ENCODE results near the gene ZNF428. TPM values are rescaled to one million over a fixed set of nuclear protein-coding genes. Genes with fewer than 3 reads are reported as not detected.

Gene ZNF428
- total and polyA plus RNA-seq, 2 experiments from 2014 or later = 21.1 to 23.9 TPM

DNA sequence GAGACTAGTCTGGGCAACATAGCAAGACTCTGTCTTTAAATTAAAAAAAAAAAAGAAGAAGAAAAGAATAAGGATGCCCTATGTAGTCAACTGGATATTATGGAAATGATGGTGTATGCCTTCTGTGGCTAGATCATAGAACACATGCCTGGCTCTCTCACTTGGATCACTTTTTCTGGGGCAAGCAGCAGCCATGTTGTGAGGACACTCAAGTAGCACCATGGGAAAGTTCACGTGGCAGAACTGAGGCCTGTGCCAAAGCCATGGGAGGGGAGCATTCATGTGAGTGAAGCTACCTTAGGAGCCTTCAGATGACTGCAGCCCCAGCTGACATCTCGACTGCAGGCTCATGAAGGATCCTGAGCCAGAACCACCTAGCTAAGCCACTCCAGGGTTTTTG is 38.6 kb upstream of the ZNF428 start (continued):
- TF ChIP-seq JUNB (IDR thresholded peaks at IDR 0.05; ENCODE audit: unreplicated experiment) (no peak), STAT1 (IDR thresholded peaks at IDR 0.05; ENCODE audit: unreplicated experiment) (no peak)

DNA sequence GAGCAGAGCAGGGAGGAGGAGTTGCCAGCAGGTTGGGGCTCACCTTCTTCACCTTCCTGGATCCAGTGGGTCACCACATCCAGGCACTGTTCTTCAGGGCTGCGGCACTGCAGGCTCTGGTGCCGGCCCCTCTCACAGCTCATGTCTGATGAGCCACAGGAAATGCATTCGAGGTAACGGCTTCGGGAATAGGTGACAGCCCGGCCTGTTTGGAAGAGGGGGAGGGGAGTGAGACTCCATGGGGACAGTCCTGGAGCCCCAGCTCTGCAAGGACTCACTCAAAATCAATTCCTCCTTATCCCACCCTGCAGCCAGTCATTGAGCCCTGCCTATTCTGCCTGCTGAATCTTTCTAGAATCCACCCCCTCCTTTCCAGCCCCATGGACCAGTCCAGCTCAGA is 37.0 kb upstream of the ZNF428 start:
- H3K27ac ChIP-seq (ENCODE audit: low read depth) = no peak overlapping the region
- no peak for TF ChIP-seq POLR2AphosphoS5 (IDR thresholded peaks at IDR 0.05; ENCODE audit: low read depth)
- no peak for TF ChIP-seq JUNB (IDR thresholded peaks at IDR 0.05; ENCODE audit: unreplicated experiment)
- no peak for TF ChIP-seq ZNF114 (CRISPR knock-in tag; IDR thresholded peaks at IDR 0.05)
- TF ChIP-seq, protein P1, sequence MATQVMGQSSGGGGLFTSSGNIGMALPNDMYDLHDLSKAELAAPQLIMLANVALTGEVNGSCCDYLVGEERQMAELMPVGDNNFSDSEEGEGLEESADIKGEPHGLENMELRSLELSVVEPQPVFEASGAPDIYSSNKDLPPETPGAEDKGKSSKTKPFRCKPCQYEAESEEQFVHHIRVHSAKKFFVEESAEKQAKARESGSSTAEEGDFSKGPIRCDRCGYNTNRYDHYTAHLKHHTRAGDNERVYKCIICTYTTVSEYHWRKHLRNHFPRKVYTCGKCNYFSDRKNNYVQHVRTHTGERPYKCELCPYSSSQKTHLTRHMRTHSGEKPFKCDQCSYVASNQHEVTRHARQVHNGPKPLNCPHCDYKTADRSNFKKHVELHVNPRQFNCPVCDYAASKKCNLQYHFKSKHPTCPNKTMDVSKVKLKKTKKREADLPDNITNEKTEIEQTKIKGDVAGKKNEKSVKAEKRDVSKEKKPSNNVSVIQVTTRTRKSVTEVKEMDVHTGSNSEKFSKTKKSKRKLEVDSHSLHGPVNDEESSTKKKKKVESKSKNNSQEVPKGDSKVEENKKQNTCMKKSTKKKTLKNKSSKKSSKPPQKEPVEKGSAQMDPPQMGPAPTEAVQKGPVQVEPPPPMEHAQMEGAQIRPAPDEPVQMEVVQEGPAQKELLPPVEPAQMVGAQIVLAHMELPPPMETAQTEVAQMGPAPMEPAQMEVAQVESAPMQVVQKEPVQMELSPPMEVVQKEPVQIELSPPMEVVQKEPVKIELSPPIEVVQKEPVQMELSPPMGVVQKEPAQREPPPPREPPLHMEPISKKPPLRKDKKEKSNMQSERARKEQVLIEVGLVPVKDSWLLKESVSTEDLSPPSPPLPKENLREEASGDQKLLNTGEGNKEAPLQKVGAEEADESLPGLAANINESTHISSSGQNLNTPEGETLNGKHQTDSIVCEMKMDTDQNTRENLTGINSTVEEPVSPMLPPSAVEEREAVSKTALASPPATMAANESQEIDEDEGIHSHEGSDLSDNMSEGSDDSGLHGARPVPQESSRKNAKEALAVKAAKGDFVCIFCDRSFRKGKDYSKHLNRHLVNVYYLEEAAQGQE (IDR thresholded peaks at IDR 0.05; ENCODE audit: unreplicated experiment) = no peak
- TF ChIP-seq, protein P2, sequence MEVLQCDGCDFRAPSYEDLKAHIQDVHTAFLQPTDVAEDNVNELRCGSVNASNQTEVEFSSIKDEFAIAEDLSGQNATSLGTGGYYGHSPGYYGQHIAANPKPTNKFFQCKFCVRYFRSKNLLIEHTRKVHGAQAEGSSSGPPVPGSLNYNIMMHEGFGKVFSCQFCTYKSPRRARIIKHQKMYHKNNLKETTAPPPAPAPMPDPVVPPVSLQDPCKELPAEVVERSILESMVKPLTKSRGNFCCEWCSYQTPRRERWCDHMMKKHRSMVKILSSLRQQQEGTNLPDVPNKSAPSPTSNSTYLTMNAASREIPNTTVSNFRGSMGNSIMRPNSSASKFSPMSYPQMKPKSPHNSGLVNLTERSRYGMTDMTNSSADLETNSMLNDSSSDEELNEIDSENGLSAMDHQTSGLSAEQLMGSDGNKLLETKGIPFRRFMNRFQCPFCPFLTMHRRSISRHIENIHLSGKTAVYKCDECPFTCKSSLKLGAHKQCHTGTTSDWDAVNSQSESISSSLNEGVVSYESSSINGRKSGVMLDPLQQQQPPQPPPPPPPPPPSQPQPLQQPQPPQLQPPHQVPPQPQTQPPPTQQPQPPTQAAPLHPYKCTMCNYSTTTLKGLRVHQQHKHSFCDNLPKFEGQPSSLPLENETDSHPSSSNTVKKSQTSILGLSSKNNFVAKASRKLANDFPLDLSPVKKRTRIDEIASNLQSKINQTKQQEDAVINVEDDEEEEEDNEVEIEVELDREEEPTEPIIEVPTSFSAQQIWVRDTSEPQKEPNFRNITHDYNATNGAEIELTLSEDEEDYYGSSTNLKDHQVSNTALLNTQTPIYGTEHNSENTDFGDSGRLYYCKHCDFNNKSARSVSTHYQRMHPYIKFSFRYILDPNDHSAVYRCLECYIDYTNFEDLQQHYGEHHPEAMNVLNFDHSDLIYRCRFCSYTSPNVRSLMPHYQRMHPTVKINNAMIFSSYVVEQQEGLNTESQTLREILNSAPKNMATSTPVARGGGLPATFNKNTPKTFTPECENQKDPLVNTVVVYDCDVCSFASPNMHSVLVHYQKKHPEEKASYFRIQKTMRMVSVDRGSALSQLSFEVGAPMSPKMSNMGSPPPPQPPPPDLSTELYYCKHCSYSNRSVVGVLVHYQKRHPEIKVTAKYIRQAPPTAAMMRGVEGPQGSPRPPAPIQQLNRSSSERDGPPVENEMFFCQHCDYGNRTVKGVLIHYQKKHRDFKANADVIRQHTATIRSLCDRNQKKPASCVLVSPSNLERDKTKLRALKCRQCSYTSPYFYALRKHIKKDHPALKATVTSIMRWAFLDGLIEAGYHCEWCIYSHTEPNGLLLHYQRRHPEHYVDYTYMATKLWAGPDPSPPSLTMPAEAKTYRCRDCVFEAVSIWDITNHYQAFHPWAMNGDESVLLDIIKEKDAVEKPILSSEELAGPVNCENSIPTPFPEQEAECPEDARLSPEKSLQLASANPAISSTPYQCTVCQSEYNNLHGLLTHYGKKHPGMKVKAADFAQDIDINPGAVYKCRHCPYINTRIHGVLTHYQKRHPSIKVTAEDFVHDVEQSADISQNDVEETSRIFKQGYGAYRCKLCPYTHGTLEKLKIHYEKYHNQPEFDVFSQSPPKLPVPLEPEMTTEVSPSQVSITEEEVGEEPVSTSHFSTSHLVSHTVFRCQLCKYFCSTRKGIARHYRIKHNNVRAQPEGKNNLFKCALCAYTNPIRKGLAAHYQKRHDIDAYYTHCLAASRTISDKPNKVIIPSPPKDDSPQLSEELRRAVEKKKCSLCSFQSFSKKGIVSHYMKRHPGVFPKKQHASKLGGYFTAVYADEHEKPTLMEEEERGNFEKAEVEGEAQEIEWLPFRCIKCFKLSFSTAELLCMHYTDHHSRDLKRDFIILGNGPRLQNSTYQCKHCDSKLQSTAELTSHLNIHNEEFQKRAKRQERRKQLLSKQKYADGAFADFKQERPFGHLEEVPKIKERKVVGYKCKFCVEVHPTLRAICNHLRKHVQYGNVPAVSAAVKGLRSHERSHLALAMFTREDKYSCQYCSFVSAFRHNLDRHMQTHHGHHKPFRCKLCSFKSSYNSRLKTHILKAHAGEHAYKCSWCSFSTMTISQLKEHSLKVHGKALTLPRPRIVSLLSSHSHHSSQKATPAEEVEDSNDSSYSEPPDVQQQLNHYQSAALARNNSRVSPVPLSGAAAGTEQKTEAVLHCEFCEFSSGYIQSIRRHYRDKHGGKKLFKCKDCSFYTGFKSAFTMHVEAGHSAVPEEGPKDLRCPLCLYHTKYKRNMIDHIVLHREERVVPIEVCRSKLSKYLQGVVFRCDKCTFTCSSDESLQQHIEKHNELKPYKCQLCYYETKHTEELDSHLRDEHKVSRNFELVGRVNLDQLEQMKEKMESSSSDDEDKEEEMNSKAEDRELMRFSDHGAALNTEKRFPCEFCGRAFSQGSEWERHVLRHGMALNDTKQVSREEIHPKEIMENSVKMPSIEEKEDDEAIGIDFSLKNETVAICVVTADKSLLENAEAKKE (CRISPR knock-in tag; IDR thresholded peaks at IDR 0.05) = no peak
- no peak for TF ChIP-seq NANOG (IDR thresholded peaks at IDR 0.05; ENCODE audit: borderline replicate concordance)
- TF ChIP-seq, protein P3, sequence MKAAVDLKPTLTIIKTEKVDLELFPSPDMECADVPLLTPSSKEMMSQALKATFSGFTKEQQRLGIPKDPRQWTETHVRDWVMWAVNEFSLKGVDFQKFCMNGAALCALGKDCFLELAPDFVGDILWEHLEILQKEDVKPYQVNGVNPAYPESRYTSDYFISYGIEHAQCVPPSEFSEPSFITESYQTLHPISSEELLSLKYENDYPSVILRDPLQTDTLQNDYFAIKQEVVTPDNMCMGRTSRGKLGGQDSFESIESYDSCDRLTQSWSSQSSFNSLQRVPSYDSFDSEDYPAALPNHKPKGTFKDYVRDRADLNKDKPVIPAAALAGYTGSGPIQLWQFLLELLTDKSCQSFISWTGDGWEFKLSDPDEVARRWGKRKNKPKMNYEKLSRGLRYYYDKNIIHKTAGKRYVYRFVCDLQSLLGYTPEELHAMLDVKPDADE (IDR thresholded peaks at IDR 0.05) = no peak
- TF ChIP-seq ZNF331 (CRISPR knock-in tag; IDR thresholded peaks at IDR 0.05; ENCODE audit: low read depth) = no peak
- TF ChIP-seq EZH2phosphoT487 (IDR thresholded peaks at IDR 0.05; ENCODE audit: unreplicated experiment) = no peak
- TF ChIP-seq CTCF (conservative IDR thresholded peaks at IDR 0.05; ENCODE audit: low read depth in 2 of 2) = no peak
- no peak for TF ChIP-seq EZH2 (IDR thresholded peaks at IDR 0.05; ENCODE audit: low read depth, unreplicated experiment)
- TF ChIP-seq CREB1 (CRISPR knock-in tag; IDR thresholded peaks at IDR 0.05; ENCODE audit: low read depth) = no peak
- Mint-ChIP-seq H3K27me3 (ENCODE audit: insufficient read depth, low read depth, poor library complexity) (peaks cover 8% of the 10 kb centered on the region), H3K4me3 (no peak overlapping the region), H3K9me3 (no peaks in the 10 kb centered on the region; the same call in 2 of the 3 replicates), H3K36me3 (ENCODE audit: low read depth) (peaks cover 80% of the 10 kb centered on the region), H3K4me1 (no peaks in the 10 kb centered on the region), H3K27ac (no peak overlapping the region; the same call in 1 of the 2 replicates)
- no peak overlapping the region for H3K4me3 ChIP-seq
- no peaks in the 10 kb centered on the region for H3K9me2 ChIP-seq (ENCODE audit: insufficient read depth)
- H3K4me1 ChIP-seq (ENCODE audit: insufficient read depth) = no peaks in the 10 kb centered on the region; the same call in 1 of the 2 replicates
- no peaks in the 10 kb centered on the region; the same call in 1 of the 2 replicates for H4K20me1 ChIP-seq (replicated peaks; ENCODE audit: insufficient read depth)
- H3K4me2 ChIP-seq = no peak overlapping the region
- DNase-seq (ENCODE audit: low spot score) (no peak), ATAC-seq (no peak)
- H2AFZ ChIP-seq = no peak overlapping the region
- H3F3A ChIP-seq (replicated peaks; ENCODE audit: low read depth) = 0 out of 2 replicates have a peak, but pooled peaks cover 2% of the 10 kb centered on the region
- no peaks in the 10 kb centered on the region; the same call in 1 of the 2 replicates for H3K36me3 ChIP-seq (ENCODE audit: insufficient read depth)
- H3K79me2 ChIP-seq (replicated peaks; ENCODE audit: insufficient read depth) = no peaks in the 10 kb centered on the region
- H3K27me3 ChIP-seq (ENCODE audit: insufficient read depth) = no peaks in the 10 kb centered on the region
